ENCODE results near the gene GVQW3.
A peak's percentile ranks its signal among the peaks of the same experiment; 100 is the strongest.
"Not testable (repeated sequence)": the region's sequence is repeated elsewhere in the genome, so short reads cannot be mapped to it uniquely, and the experiment has no call there.

The GVQW3 gene

GRCh38 chr11:76385903-76386302 is 4.8 kb downstream of the GVQW3 start:
- no peak for DNase-seq (ENCODE audit: low read depth, low spot score)

GRCh38 chr11:76388408-76388807 is 7.3 kb downstream of the GVQW3 start:
- no peak for DNase-seq (ENCODE audit: low read depth, low spot score)

- no peak for DNase-seq (ENCODE audit: low read depth, low spot score)
Measured at GRCh38 chr11:76391021-76391420, 9.9 kb downstream of the GVQW3 start.

GRCh38 chr11:76391811-76392475 is 10.8 kb downstream of the GVQW3 start:
- no peak for DNase-seq (ENCODE audit: low read depth, low spot score)

- DNase-seq (ENCODE audit: low read depth, low spot score), result no peak
Measured at GRCh38 chr11:76392870-76393269, 11.7 kb downstream of the GVQW3 start.

GRCh38 chr11:76394411-76394810 is 13.3 kb downstream of the GVQW3 start:
- DNase-seq (ENCODE audit: low read depth, low spot score), result no peak

GRCh38 chr11:76395296-76395695 is 14.2 kb downstream of the GVQW3 start:
- DNase-seq (ENCODE audit: low read depth, low spot score), result no peak

- DNase-seq (ENCODE audit: low read depth, low spot score), result no peak
Measured at GRCh38 chr11:76397383-76397782, 16.3 kb downstream of the GVQW3 start.

- DNase-seq (ENCODE audit: low read depth, low spot score), result no peak
Measured at GRCh38 chr11:76400967-76401366, 19.8 kb downstream of the GVQW3 start.

- DNase-seq (ENCODE audit: low read depth, low spot score), result not testable (repeated sequence)
Measured at GRCh38 chr11:76401484-76401883, 20.4 kb downstream of the GVQW3 start.

- DNase-seq (ENCODE audit: low read depth, low spot score), result no peak
Measured at GRCh38 chr11:76406359-76406758, 25.2 kb downstream of the GVQW3 start.

GRCh38 chr11:76408171-76408965 is 27.2 kb downstream of the GVQW3 start:
- no peak for DNase-seq (ENCODE audit: low read depth, low spot score)

GRCh38 chr11:76410851-76411357 is 29.8 kb downstream of the GVQW3 start:
- no peak for DNase-seq (ENCODE audit: low read depth, low spot score)

GRCh38 chr11:76415073-76415472 is 34.0 kb downstream of the GVQW3 start:
- DNase-seq (ENCODE audit: low read depth, low spot score), result no peak

- no peak for DNase-seq (ENCODE audit: low read depth, low spot score)
Measured at GRCh38 chr11:76419896-76420295, 38.8 kb downstream of the GVQW3 start.

- no peak for DNase-seq (ENCODE audit: low read depth, low spot score)
Measured at GRCh38 chr11:76424379-76424778, 43.3 kb downstream of the GVQW3 start.

GRCh38 chr11:76424891-76425290 is 43.8 kb downstream of the GVQW3 start:
- no peak for DNase-seq (ENCODE audit: low read depth, low spot score)

GRCh38 chr11:76426660-76427059 is 45.5 kb downstream of the GVQW3 start:
- no peak for DNase-seq (ENCODE audit: low read depth, low spot score)

GRCh38 chr11:76436020-76436419 is 54.9 kb downstream of the GVQW3 start:
- DNase-seq (ENCODE audit: low read depth, low spot score), result no peak

GRCh38 chr11:76443268-76443980 is 62.3 kb downstream of the GVQW3 start:
- no peak for DNase-seq (ENCODE audit: low read depth, low spot score)

GRCh38 chr11:76444065-76444383 is 62.9 kb downstream of the GVQW3 start:
- DNase-seq (ENCODE audit: low read depth, low spot score), result no peak

GRCh38 chr11:76444384-76445120 is 63.4 kb downstream of the GVQW3 start, which contains the start of gene EMSY:
Gene EMSY (plus strand): TSS chr11:76445018. CDS start chr11:76446939, 1,921 bp downstream.
- peak; percentile 99 for DNase-seq (ENCODE audit: low read depth, low spot score)
